HCT116 (cell line): ENCODE results near the gene C10orf62. TPM values are rescaled to one million over a fixed set of nuclear protein-coding genes. Genes with fewer than 3 reads are reported as not detected.

Experiments used
- ATAC-seq: fragments of 200-7000 bp; cut with Tn5 transposase; 2 replicates; pipeline ENCODE4 v1.9.1; 2020; ENCODE audit warnings: mild to moderate bottlenecking, moderate library complexity
- BruUV-seq: library from RNA; stranded (reverse); fragments of 400-500 nt; replicated peaks from 2 replicates; lab custom pipeline; 2021; lab: Mats Ljungman, UMichigan
- CTCF ChIA-PET: fragments of 300-600 bp; sonication (Branson Sonifier 250); formaldehyde crosslinking; loops from one replicate; lab custom pipeline; 2021; ENCODE audit warnings: antibody characterized with exemption; lab: Charles Lee
- POLR2A ChIA-PET: fragments of 300-600, 350-600 bp; sonication (Branson Sonifier 250); formaldehyde crosslinking; loops from one replicate; lab custom pipeline; 2021; ENCODE audit warnings: antibody characterized with exemption; lab: Charles Lee
- RAD21 ChIA-PET, 2 experiments: fragments of 300-600 bp; sonication (Branson Sonifier 250); formaldehyde crosslinking; loops; one replicate each; lab custom pipeline; 2023; ENCODE audit warnings: low total read pairs in 2 of 2; ENCODE audit not compliant: uncharacterized antibody in 2 of 2, unreplicated experiment in 2 of 2, low non-redundant PET in 1 of 2; lab: Charles Lee
- DNase-seq: peaks from one replicate; pipeline ENCODE4 v3.0.0-alpha.2; 2010; ENCODE audit warnings: low read depth, low spot score
- H2AFZ ChIP-seq: fragments of 200-600 bp; shearing (Covaris generic), sonication (generic); 2 replicates; pipeline ENCODE4 v1.6.1; 2017; ENCODE audit warnings: low read depth, mixed run types, mixed read lengths, antibody characterized with exemption, low read length; ENCODE audit not compliant: poor library complexity, severe bottlenecking
- H3K27ac ChIP-seq: 2 replicates; pipeline ENCODE4 v1.5.1; 2012; ENCODE audit warnings: low read depth, low read length
- H3K27me3 ChIP-seq: fragments of 200-600 bp; sonication (generic); 2 replicates; pipeline ENCODE4 v1.6.1; 2016; ENCODE audit warnings: mixed run types, low read length, mixed read lengths; ENCODE audit not compliant: insufficient read depth
- H3K36me3 ChIP-seq, 2 experiments: fragments of 200-500 bp in 1 of 2; fragments of 200-600 bp in 1 of 2; sonication (Bioruptor generic) in 1 of 2; sonication (generic) in 1 of 2; 2 replicates each; pipeline versions ENCODE4 v1.5.1 to v1.6.1; 2014 to 2016; ENCODE audit warnings: low read length in 2 of 2, inconsistent platforms in 1 of 2, mixed read lengths in 1 of 2, mixed run types in 1 of 2; ENCODE audit not compliant: insufficient read depth in 2 of 2, control insufficient read depth in 1 of 2
- H3K4me1 ChIP-seq, 2 experiments: fragments of 200-600 bp in 1 of 2; sonication (generic) in 1 of 2; 2 replicates each; pipeline versions ENCODE4 v1.5.1 to v1.6.1; 2012 to 2017; ENCODE audit warnings: low read length in 2 of 2, inconsistent platforms in 1 of 2, mild to moderate bottlenecking in 1 of 2, mixed read lengths in 1 of 2, mixed run types in 1 of 2, moderate library complexity in 1 of 2; ENCODE audit not compliant: insufficient read depth in 2 of 2, control insufficient read depth in 1 of 2
- H3K4me2 ChIP-seq: fragments of 200-600 bp; sonication (generic); 2 replicates; pipeline ENCODE4 v1.6.1; 2017; ENCODE audit warnings: mixed run types, low read length, mixed read lengths
- H3K4me3 ChIP-seq, 2 experiments: fragments of 200-600 bp in 1 of 2; sonication (generic) in 1 of 2; replicated peaks in 1 of 2; 2 replicates each; pipeline ENCODE4 v1.5.1; 2011 to 2016; ENCODE audit warnings: low read length in 2 of 2, control low read depth in 1 of 2, low read depth in 1 of 2, mild to moderate bottlenecking in 1 of 2, mixed read lengths in 1 of 2, mixed run types in 1 of 2
- H3K79me2 ChIP-seq: fragments of 200-600 bp; sonication (generic); 2 replicates; pipeline ENCODE4 v1.6.1; 2017; ENCODE audit warnings: mild to moderate bottlenecking, mixed run types, low read length, moderate library complexity, mixed read lengths; ENCODE audit not compliant: insufficient read depth
- H3K9ac ChIP-seq: fragments of 200-600 bp; sonication (generic); 2 replicates; pipeline ENCODE4 v1.6.1; 2016; ENCODE audit warnings: low read length, mixed read lengths
- H3K9me2 ChIP-seq: fragments of 200-600 bp; sonication (generic), shearing (Covaris generic); 2 replicates; pipeline ENCODE4 v1.6.1; 2017; ENCODE audit warnings: mixed run types, mild to moderate bottlenecking, moderate library complexity; ENCODE audit not compliant: insufficient read depth
- H3K9me3 ChIP-seq, 2 experiments: fragments of 200-500 bp in 1 of 2; fragments of 200-600 bp in 1 of 2; sonication (Bioruptor generic) in 1 of 2; sonication (generic) in 1 of 2; 2 replicates each; pipeline ENCODE4 v1.6.1; 2014 to 2017; ENCODE audit warnings: low read length in 2 of 2, mixed read lengths in 2 of 2, inconsistent platforms in 1 of 2, low read depth in 1 of 2, mild to moderate bottlenecking in 1 of 2, mixed run types in 1 of 2, moderate library complexity in 1 of 2; ENCODE audit not compliant: control insufficient read depth in 1 of 2, insufficient read depth in 1 of 2
- H4K20me1 ChIP-seq: fragments of 200-600 bp; sonication (generic), shearing (Covaris generic); 2 replicates; pipeline ENCODE4 v1.6.1; 2017; ENCODE audit warnings: mixed run types, mild to moderate bottlenecking, moderate library complexity; ENCODE audit not compliant: insufficient read depth
- CEBPB ChIP-seq: IDR thresholded peaks from 2 replicates; pipeline ENCODE4 v1.6.1; 2012; ENCODE audit warnings: low read depth
- EZH2 ChIP-seq: fragments of 200-600 bp; sonication (generic); IDR thresholded peaks from 2 replicates; pipeline ENCODE4 v1.6.1; 2017; ENCODE audit warnings: antibody characterized with exemption, mixed run types
- EZH2phosphoT487 ChIP-seq: fragments of 200-600 bp; IDR thresholded peaks from 2 replicates; pipeline ENCODE4 v1.6.1; 2018; ENCODE audit warnings: antibody characterized with exemption, borderline replicate concordance
- FOSL1 ChIP-seq: IDR thresholded peaks from 2 replicates; pipeline ENCODE4 v1.6.1; 2012; ENCODE audit warnings: low read depth
- JUND ChIP-seq: IDR thresholded peaks from 2 replicates; pipeline ENCODE4 v1.6.1; 2012
- POLR2A ChIP-seq: IDR thresholded peaks from 2 replicates; pipeline ENCODE4 v1.7.0; 2011; ENCODE audit warnings: borderline replicate concordance; ENCODE audit not compliant: insufficient read depth, insufficient read length; ENCODE audit errors: extremely low read depth
- RAD21 ChIP-seq: IDR thresholded peaks from 2 replicates; pipeline ENCODE4 v1.6.1; 2012; ENCODE audit warnings: low read depth, mild to moderate bottlenecking
- SP1 ChIP-seq: IDR thresholded peaks from 2 replicates; pipeline ENCODE4 v1.6.1; 2012; ENCODE audit warnings: low read depth
- YY1 ChIP-seq: IDR thresholded peaks from 2 replicates; pipeline ENCODE4 v1.6.1; 2011; ENCODE audit warnings: low read length, low read depth, moderate library complexity, mild to moderate bottlenecking; ENCODE audit not compliant: insufficient replicate concordance; ENCODE audit errors: extremely low read depth
- intact Hi-C: fragments of 100-400 bp; cut with micrococcal nuclease; formaldehyde crosslinking; loops from 2 replicates; pipeline ENCODE4 v1.10.0; 2022
- total RNA-seq: library from RNA; stranded (reverse); gene quantifications from one replicate; pipeline ENCODE4 v1.2.1, GENCODE V29; 2021; ENCODE audit not compliant: unreplicated experiment
- TF ChIP-seq, protein P1 (sequence below): IDR thresholded peaks from 2 replicates; pipeline ENCODE4 v1.6.1; 2011; ENCODE audit warnings: mild to moderate bottlenecking, low read length, moderate library complexity; ENCODE audit not compliant: insufficient replicate concordance; ENCODE audit errors: extremely low read depth

C10orf62 gene
- total RNA-seq, 1 experiment from 2014 or later, result 0.32 TPM

DNA sequence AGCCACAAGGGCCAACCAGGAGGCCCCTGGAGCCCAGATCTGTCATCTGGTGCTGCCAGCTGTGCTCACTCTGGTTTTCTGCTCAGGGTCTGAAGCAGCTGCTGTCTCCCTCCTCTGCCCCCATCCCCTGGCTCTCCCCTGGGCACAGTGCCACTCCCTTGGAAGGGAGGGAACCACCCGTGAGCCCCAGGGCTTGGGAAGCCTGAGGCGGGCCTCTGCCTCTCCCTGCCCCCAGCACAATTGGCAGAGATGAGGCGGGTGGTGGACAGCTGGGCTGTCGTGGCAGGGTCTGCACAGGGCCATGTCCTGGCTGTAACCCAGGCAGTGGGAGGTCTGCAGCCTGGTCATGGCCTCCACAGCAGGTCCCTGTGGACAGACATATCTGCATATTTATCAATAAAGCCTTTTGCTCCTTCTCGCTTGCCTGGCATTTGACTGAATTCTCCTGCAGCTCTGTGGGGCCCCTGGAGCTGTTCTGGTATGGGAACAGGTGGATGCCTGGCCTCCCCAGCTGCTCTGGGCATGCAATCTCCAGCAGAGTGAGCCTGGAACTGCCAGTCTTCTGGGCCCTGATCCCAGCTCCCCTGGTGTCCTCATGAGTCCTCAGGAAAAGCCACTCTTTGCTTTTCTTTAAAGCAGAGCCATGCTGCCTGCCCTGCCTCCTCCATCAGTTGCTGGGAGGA is 18.6 kb upstream of the C10orf62 start (continued):
- TF ChIP-seq, protein P1, sequence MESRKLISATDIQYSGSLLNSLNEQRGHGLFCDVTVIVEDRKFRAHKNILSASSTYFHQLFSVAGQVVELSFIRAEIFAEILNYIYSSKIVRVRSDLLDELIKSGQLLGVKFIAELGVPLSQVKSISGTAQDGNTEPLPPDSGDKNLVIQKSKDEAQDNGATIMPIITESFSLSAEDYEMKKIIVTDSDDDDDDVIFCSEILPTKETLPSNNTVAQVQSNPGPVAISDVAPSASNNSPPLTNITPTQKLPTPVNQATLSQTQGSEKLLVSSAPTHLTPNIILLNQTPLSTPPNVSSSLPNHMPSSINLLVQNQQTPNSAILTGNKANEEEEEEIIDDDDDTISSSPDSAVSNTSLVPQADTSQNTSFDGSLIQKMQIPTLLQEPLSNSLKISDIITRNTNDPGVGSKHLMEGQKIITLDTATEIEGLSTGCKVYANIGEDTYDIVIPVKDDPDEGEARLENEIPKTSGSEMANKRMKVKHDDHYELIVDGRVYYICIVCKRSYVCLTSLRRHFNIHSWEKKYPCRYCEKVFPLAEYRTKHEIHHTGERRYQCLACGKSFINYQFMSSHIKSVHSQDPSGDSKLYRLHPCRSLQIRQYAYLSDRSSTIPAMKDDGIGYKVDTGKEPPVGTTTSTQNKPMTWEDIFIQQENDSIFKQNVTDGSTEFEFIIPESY, result no peak
- no peak for TF ChIP-seq RAD21
- TF ChIP-seq CEBPB, result no peak
- no peak for TF ChIP-seq YY1
- TF ChIP-seq FOSL1, result no peak
- no peak for TF ChIP-seq EZH2
- no peak for TF ChIP-seq EZH2phosphoT487

DNA sequence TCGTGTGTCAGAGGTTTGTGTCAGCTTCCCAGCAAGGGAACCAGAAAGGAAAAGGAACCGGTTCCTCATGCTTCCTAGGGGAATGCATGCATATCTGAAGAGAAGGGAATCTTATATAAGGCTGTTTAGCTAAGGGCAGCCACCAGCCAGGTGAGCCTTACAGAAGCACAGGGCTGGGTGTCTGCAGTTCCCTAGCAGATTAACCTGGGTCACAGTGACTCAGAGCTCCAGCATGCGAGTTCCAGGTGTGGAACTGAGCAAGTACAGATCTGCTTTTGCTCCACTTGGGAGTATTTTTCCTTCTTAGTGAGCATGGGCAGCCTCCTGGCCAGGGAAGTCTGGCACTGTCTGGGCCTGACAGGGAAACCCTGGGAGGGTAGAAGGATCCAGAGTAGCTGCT is 17.9 kb upstream of the C10orf62 start:
- CTCF ChIA-PET, result interaction anchor here (0.6 to 2.8 kb wide), 24 partner anchors 9 to 130 kb away, joined by 3 to 35 read pairs (median 6); partner anchors contain the start of genes AVPI1, HOGA1 and UBTD1
- no peak for DNase-seq
- H3K9me2 ChIP-seq, result no peaks in the 10 kb centered on the region

More for the DNA sequence above, 17.9 kb upstream of the C10orf62 start:
- RAD21 ChIA-PET, result interaction anchor here (0.6 to 2.3 kb wide), 6 partner anchors 18 to 162 kb away, joined by 3 to 12 read pairs (median 4); no protein-coding TSS in a partner anchor
- H3K36me3 ChIP-seq, result no peaks in the 10 kb centered on the region
- H4K20me1 ChIP-seq, result no peaks in the 10 kb centered on the region
- no peak overlapping the region for H2AFZ ChIP-seq
- H3K4me2 ChIP-seq, result peak overlapping the region; percentile 92
- peaks cover 53 to 60% of the 10 kb centered on the region in 2 experiments for H3K4me1 ChIP-seq
- intact Hi-C loops, result loop anchor here (1.0 kb wide), 1 partner anchor 41 kb away; no protein-coding TSS in a partner anchor
- H3K9me3 ChIP-seq, result no peaks in the 10 kb centered on the region
- BruUV-seq, result no TSS peak
- H3K27me3 ChIP-seq, result no peaks in the 10 kb centered on the region
- no peaks in the 10 kb centered on the region for H3K79me2 ChIP-seq
- peak; percentile 69 for ATAC-seq
- peak overlapping the region in 1 of 2 experiments; percentile 51; a peak in 2 of 4 replicates for H3K4me3 ChIP-seq
- peak overlapping the region; percentile 68 for H3K27ac ChIP-seq
- peak overlapping the region; percentile 67 for H3K9ac ChIP-seq
- POLR2A ChIA-PET, result interaction anchor here (1.0 kb wide), 2 partner anchors 25 to 69 kb away, joined by 3 read pairs; partner anchors contain the start of gene PI4K2A
- TF ChIP-seq RAD21 (peak; percentile 9; the same call in 1 of the 2 replicates), SP1 (0 out of 2 replicates have a peak, but pooled peaks have one; percentile 26), POLR2A (no peak), FOSL1 (peak; percentile 54; the same call in 1 of the 2 replicates), JUND (peak; percentile 50; the same call in 1 of the 2 replicates)
